Ovary (tissue), 9 donors: ENCODE results near the gene PKD1. TPM values are rescaled to one million over a fixed set of nuclear protein-coding genes. Genes with fewer than 3 reads are reported as not detected.

Experiments used
- DNase-seq, 5 donors: peaks; one replicate each; pipeline ENCODE4 v3.0.0-alpha.2; 2019 to 2020
- H3K27ac ChIP-seq, 2 donors: fragments of 200-600 bp; one replicate each; pipeline versions ENCODE4 v1.5.1 to v1.8.0; 2019 to 2022
- H3K27me3 ChIP-seq: fragments of 200-600 bp; one replicate; pipeline ENCODE4 v1.8.0; 2022
- H3K36me3 ChIP-seq: fragments of 200-600 bp; sonication (generic); one replicate; pipeline ENCODE4 v1.5.1; 2019
- H3K4me1 ChIP-seq: one replicate; pipeline ENCODE4 v1.8.1; 2013; ENCODE audit warnings: mild to moderate bottlenecking, moderate library complexity; ENCODE audit not compliant: insufficient read depth
- H3K4me3 ChIP-seq: fragments of 200-600 bp; sonication (generic); one replicate; pipeline ENCODE4 v1.5.1; 2017
- H3K9me3 ChIP-seq, 2 donors: fragments of 200-600 bp in 1 of 2; sonication (generic) in 1 of 2; one replicate each; pipeline versions ENCODE4 v1.5.1 to v1.8.1; 2013 to 2019; ENCODE audit warnings: mild to moderate bottlenecking in 1 of 2, moderate library complexity in 1 of 2
- CTCF ChIP-seq, 3 donors: fragments of 450-650 bp in 2 of 3; fragments of 200-600 bp in 1 of 3; IDR thresholded peaks; one replicate each; pipeline versions ENCODE4 v1.5.1 to v1.8.0; 2016 to 2022; ENCODE audit warnings: antibody characterized with exemption in 3 of 3, mild to moderate bottlenecking in 1 of 3
- EP300 ChIP-seq: sonication (generic); formaldehyde crosslinking; IDR thresholded peaks from one replicate; pipeline ENCODE4 v1.6.1; 2017; ENCODE audit warnings: antibody characterized with exemption
- POLR2A ChIP-seq: fragments of 450-650 bp; IDR thresholded peaks from one replicate; pipeline ENCODE4 v1.6.1; 2017; ENCODE audit warnings: antibody characterized with exemption, mild to moderate bottlenecking, moderate library complexity
- WGBS, 3 donors: extraction: QIAGEN DNeasy Blood & Tissue Kit in 1 of 3; methylation state at CpG; one replicate each; pipeline versions ENCODE4 v1.1.5 to v1.1.7; 2013 to 2017; 5-methylcytosine and 5-hydroxymethylcytosine counted together
- intact Hi-C, 4 donors: fragments of 100-400 bp; cut with DNase I; formaldehyde crosslinking; loops; one replicate each; pipeline versions ENCODE4 v1.11.0 to v1.15.1; 2022 to 2023
- polyA plus RNA-seq, 2 donors: library from polyadenylated mRNA; stranded (reverse); fragments of 200-250 nt in 1 of 2; fragments of 350-450 nt in 1 of 2; fragmentation: Illumina TruSeq in 1 of 2; extraction: RNeasy Lipid Tissue Mini Kit (QIAGEN cat#74804) in 1 of 2; gene quantifications; one replicate each; pipeline ENCODE4 v1.2.3, GENCODE V29; 2013 to 2014
- total RNA-seq, 7 donors: library from RNA; depleted of rRNA in 2 of 7; stranded (reverse); fragments of >200 nt in 2 of 7; fragmentation: NEBNext Ultra II Directional in 3 of 7; extraction: Animal tissue kit (Norgen Biotek cat#: 25700) in 3 of 7; gene quantifications; one replicate each; pipeline versions ENCODE4 v1.1.0 to v1.2.4, GENCODE V29; 2016 to 2023
- donor health status: DM: no; HTN: no; CAD: no; lungs with moderate emphysema.
- donor health status: DM: no; HTN: no; CAD: no.
- donor health status: Bipolar disorder and iron deficiency.
- donor health status: DM: yes; HTN: yes; CAD: no.
- donor health status: DM: no; HTN: no; CAD: no.
- donor health status: DM: yes; HTN: yes; CAD: no.

The PKD1 gene
- total and polyA plus RNA-seq, 9 donors, result 8.7 to 203 (median 129) TPM

- Histone ChIP-seq H3K36me3 (no peaks in the 10 kb centered on the region), H3K27ac (no peak overlapping the region), H3K4me1 (no peaks in the 10 kb centered on the region), H3K4me3 (no peak overlapping the region), H3K27me3 (no peaks in the 10 kb centered on the region), H3K9me3 (no peaks in the 10 kb centered on the region)
- WGBS, 3 donors, result 92 to 94% (median 93%) methylated on average over 10 of the region's 10 CpGs
- TF ChIP-seq EP300 (no peak), CTCF (IDR thresholded peaks at IDR 0.05) (no peak), POLR2A (no peak)
- intact Hi-C loops, result no loop called here
- DNase-seq, result no peak
Measured at GRCh38 chr16:2175454-2175853, 39.8 kb upstream of the PKD1 start.

GRCh38 chr16:2174396-2175131 lies 38.9 kb upstream of the PKD1 start:
- Histone ChIP-seq H3K9me3 (no peaks in the 10 kb centered on the region), H3K27me3 (no peaks in the 10 kb centered on the region), H3K4me1 (no peaks in the 10 kb centered on the region), H3K27ac (no peak overlapping the region), H3K4me3 (no peak overlapping the region), H3K36me3 (no peaks in the 10 kb centered on the region)
- DNase-seq, result no peak
- intact Hi-C loops, result no loop called here
- 88% methylated on average over 19 to 21 of the region's 21 CpGs for WGBS, 3 donors
- TF ChIP-seq CTCF (IDR thresholded peaks at IDR 0.05) (no peak), POLR2A (no peak), EP300 (no peak)

GRCh38 chr16:2173916-2174315 lies 38.2 kb upstream of the PKD1 start:
- TF ChIP-seq CTCF (IDR thresholded peaks at IDR 0.05) (no peak), POLR2A (no peak), EP300 (no peak)
- H3K4me3 ChIP-seq, result no peak overlapping the region
- H3K36me3 ChIP-seq, result no peaks in the 10 kb centered on the region
- WGBS, 3 donors, result 89 to 92% (median 89%) methylated on average over 4 of the region's 4 CpGs
- no peaks in the 10 kb centered on the region for H3K4me1 ChIP-seq
- DNase-seq, result no peak
- no peaks in the 10 kb centered on the region for H3K27me3 ChIP-seq
- no peak overlapping the region for H3K27ac ChIP-seq
- intact Hi-C loops, result no loop called here
- H3K9me3 ChIP-seq, result no peaks in the 10 kb centered on the region

GRCh38 chr16:2173366-2173765 lies 37.7 kb upstream of the PKD1 start:
- TF ChIP-seq CTCF (IDR thresholded peaks at IDR 0.05), result no peak
- TF ChIP-seq POLR2A, result no peak
- TF ChIP-seq EP300, result no peak
- Histone ChIP-seq H3K27me3 (no peaks in the 10 kb centered on the region), H3K27ac (no peak overlapping the region), H3K9me3 (no peaks in the 10 kb centered on the region), H3K36me3 (no peaks in the 10 kb centered on the region), H3K4me3 (no peak overlapping the region), H3K4me1 (no peaks in the 10 kb centered on the region)
- DNase-seq, result no peak
- 87 to 92% (median 89%) methylated on average over 14 of the region's 14 CpGs for WGBS, 3 donors
- intact Hi-C loops, result no loop called here
